Measurements from ENCODE around the gene TCF4.

DNA sequence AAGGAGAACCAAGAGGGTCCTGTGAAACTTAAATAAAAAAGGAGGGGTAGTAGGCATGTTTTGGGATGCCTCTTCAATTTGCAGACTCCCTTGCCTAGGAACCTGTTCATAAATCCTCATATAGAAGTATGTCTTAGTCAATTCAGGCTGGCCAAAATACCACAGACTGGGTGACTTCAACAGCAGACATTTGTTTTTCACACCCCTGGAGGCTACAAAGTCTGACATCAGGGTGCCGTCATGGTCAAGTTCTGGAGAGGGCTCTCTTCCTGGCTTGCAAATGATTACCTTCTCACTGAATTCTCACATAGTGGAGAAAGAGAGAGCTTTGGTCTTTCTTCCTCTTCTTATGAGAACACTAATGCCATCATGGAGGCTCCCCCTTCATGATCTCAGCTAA lies 4.1 kb upstream of the TCF4 start:
- TF ChIP-seq PRRX2 (CRISPR knock-in tag; IDR thresholded peaks at IDR 0.05) = no peak
- TF ChIP-seq, protein P1, sequence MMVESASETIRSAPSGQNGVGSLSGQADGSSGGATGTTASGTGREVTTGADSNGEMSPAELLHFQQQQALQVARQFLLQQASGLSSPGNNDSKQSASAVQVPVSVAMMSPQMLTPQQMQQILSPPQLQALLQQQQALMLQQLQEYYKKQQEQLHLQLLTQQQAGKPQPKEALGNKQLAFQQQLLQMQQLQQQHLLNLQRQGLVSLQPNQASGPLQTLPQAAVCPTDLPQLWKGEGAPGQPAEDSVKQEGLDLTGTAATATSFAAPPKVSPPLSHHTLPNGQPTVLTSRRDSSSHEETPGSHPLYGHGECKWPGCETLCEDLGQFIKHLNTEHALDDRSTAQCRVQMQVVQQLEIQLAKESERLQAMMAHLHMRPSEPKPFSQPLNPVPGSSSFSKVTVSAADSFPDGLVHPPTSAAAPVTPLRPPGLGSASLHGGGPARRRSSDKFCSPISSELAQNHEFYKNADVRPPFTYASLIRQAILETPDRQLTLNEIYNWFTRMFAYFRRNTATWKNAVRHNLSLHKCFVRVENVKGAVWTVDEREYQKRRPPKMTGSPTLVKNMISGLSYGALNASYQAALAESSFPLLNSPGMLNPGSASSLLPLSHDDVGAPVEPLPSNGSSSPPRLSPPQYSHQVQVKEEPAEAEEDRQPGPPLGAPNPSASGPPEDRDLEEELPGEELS (CRISPR knock-in tag; IDR thresholded peaks at IDR 0.05) = no peak
- TF ChIP-seq, protein P2, sequence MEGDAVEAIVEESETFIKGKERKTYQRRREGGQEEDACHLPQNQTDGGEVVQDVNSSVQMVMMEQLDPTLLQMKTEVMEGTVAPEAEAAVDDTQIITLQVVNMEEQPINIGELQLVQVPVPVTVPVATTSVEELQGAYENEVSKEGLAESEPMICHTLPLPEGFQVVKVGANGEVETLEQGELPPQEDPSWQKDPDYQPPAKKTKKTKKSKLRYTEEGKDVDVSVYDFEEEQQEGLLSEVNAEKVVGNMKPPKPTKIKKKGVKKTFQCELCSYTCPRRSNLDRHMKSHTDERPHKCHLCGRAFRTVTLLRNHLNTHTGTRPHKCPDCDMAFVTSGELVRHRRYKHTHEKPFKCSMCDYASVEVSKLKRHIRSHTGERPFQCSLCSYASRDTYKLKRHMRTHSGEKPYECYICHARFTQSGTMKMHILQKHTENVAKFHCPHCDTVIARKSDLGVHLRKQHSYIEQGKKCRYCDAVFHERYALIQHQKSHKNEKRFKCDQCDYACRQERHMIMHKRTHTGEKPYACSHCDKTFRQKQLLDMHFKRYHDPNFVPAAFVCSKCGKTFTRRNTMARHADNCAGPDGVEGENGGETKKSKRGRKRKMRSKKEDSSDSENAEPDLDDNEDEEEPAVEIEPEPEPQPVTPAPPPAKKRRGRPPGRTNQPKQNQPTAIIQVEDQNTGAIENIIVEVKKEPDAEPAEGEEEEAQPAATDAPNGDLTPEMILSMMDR (IDR thresholded peaks at IDR 0.05) = no peak
- TF ChIP-seq, protein P3, sequence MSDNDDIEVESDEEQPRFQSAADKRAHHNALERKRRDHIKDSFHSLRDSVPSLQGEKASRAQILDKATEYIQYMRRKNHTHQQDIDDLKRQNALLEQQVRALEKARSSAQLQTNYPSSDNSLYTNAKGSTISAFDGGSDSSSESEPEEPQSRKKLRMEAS (CRISPR knock-in tag; IDR thresholded peaks at IDR 0.05) = no peak
- TF ChIP-seq, protein P4, sequence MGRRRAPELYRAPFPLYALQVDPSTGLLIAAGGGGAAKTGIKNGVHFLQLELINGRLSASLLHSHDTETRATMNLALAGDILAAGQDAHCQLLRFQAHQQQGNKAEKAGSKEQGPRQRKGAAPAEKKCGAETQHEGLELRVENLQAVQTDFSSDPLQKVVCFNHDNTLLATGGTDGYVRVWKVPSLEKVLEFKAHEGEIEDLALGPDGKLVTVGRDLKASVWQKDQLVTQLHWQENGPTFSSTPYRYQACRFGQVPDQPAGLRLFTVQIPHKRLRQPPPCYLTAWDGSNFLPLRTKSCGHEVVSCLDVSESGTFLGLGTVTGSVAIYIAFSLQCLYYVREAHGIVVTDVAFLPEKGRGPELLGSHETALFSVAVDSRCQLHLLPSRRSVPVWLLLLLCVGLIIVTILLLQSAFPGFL (CRISPR knock-in tag; IDR thresholded peaks at IDR 0.05; ENCODE audit: borderline replicate concordance) = no peak
- TF ChIP-seq, protein P5, sequence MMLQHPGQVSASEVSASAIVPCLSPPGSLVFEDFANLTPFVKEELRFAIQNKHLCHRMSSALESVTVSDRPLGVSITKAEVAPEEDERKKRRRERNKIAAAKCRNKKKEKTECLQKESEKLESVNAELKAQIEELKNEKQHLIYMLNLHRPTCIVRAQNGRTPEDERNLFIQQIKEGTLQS (CRISPR knock-in tag; conservative IDR thresholded peaks at IDR 0.05) = no peak
- no peak for TF ChIP-seq CBFB (CRISPR knock-in tag; IDR thresholded peaks at IDR 0.05; ENCODE audit: low read depth)
- TF ChIP-seq, protein P6, sequence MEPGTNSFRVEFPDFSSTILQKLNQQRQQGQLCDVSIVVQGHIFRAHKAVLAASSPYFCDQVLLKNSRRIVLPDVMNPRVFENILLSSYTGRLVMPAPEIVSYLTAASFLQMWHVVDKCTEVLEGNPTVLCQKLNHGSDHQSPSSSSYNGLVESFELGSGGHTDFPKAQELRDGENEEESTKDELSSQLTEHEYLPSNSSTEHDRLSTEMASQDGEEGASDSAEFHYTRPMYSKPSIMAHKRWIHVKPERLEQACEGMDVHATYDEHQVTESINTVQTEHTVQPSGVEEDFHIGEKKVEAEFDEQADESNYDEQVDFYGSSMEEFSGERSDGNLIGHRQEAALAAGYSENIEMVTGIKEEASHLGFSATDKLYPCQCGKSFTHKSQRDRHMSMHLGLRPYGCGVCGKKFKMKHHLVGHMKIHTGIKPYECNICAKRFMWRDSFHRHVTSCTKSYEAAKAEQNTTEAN (CRISPR knock-in tag; IDR thresholded peaks at IDR 0.05) = no peak

All from WTC11 (cell line).